Glutamatergic neuron (in vitro differentiated cells): ENCODE measurements around the gene SERPINB10. TPM values are rescaled to one million over a fixed set of nuclear protein-coding genes. Genes with fewer than 3 reads are reported as not detected.

Experiments used
- DNase-seq: peaks from one replicate; pipeline ENCODE4 v3.0.0; 2022
- H3K27ac Mint-ChIP-seq: one replicate; pipeline ENCODE4 v1.8.0; 2020; ENCODE audit warnings: mild to moderate bottlenecking, mixed read lengths, inconsistent platforms; ENCODE audit not compliant: unreplicated experiment
- H3K27me3 Mint-ChIP-seq: one replicate; pipeline ENCODE4 v1.8.0; 2020; ENCODE audit warnings: mild to moderate bottlenecking, moderate library complexity, mixed read lengths, inconsistent platforms; ENCODE audit not compliant: unreplicated experiment
- H3K36me3 Mint-ChIP-seq: one replicate; pipeline ENCODE4 v1.8.0; 2020; ENCODE audit warnings: mild to moderate bottlenecking, mixed read lengths, inconsistent platforms; ENCODE audit not compliant: unreplicated experiment
- H3K4me1 Mint-ChIP-seq: one replicate; pipeline ENCODE4 v1.8.0; 2020; ENCODE audit warnings: mild to moderate bottlenecking, low read depth, mixed read lengths, inconsistent platforms; ENCODE audit not compliant: unreplicated experiment
- H3K4me3 Mint-ChIP-seq: one replicate; pipeline ENCODE4 v1.8.0; 2020; ENCODE audit warnings: mild to moderate bottlenecking, mixed read lengths, inconsistent platforms; ENCODE audit not compliant: unreplicated experiment
- H3K9me3 Mint-ChIP-seq: one replicate; pipeline ENCODE4 v1.8.0; 2020; ENCODE audit warnings: mild to moderate bottlenecking, moderate library complexity, mixed read lengths, inconsistent platforms; ENCODE audit not compliant: unreplicated experiment
- total RNA-seq: library from RNA; stranded (reverse); fragmentation: NEBNext Ultra II Directional; extraction: Animal tissue kit (Norgen Biotek cat#: 25700); gene quantifications from one replicate; pipeline ENCODE4 v1.2.1, GENCODE V29; 2021; ENCODE audit not compliant: unreplicated experiment
- TF ChIP-seq, protein P1 (sequence below): fragments of 200-600 bp; sonication (generic); IDR thresholded peaks from one replicate; pipeline ENCODE4 v1.5.0; 2021; ENCODE audit not compliant: partially characterized antibody, unreplicated experiment

Gene SERPINB10
- total RNA-seq, 1 donor from 2014 or later = not detected

DNA sequence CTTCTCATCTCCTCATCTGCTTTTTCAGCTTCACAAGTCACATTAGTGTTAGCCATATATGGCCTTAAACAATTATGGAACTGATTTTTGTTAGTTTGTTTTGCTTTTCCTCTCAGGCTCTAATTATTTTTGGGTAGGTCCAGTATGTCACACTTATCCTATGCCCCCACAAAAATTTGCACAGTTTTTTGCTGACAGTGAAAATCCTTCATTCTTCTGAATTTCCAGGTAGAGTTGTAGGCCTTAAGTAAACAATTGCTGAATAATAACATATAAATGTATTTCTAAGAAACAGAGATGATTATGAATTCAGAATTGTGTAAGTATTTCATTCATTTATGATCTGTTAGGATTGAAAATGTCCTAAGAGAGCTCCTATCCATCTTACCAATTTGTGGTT is 8.6 kb upstream of the SERPINB10 start:
- H3K36me3 Mint-ChIP-seq = no peaks in the 10 kb centered on the region
- DNase-seq = no peak
- no peak overlapping the region for H3K27ac Mint-ChIP-seq
- H3K9me3 Mint-ChIP-seq = peaks cover 2% of the 10 kb centered on the region
- TF ChIP-seq, protein P1, sequence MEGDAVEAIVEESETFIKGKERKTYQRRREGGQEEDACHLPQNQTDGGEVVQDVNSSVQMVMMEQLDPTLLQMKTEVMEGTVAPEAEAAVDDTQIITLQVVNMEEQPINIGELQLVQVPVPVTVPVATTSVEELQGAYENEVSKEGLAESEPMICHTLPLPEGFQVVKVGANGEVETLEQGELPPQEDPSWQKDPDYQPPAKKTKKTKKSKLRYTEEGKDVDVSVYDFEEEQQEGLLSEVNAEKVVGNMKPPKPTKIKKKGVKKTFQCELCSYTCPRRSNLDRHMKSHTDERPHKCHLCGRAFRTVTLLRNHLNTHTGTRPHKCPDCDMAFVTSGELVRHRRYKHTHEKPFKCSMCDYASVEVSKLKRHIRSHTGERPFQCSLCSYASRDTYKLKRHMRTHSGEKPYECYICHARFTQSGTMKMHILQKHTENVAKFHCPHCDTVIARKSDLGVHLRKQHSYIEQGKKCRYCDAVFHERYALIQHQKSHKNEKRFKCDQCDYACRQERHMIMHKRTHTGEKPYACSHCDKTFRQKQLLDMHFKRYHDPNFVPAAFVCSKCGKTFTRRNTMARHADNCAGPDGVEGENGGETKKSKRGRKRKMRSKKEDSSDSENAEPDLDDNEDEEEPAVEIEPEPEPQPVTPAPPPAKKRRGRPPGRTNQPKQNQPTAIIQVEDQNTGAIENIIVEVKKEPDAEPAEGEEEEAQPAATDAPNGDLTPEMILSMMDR = no peak
- peaks cover 7% of the 10 kb centered on the region for H3K4me1 Mint-ChIP-seq
- H3K27me3 Mint-ChIP-seq = no peaks in the 10 kb centered on the region
- no peak overlapping the region for H3K4me3 Mint-ChIP-seq

DNA sequence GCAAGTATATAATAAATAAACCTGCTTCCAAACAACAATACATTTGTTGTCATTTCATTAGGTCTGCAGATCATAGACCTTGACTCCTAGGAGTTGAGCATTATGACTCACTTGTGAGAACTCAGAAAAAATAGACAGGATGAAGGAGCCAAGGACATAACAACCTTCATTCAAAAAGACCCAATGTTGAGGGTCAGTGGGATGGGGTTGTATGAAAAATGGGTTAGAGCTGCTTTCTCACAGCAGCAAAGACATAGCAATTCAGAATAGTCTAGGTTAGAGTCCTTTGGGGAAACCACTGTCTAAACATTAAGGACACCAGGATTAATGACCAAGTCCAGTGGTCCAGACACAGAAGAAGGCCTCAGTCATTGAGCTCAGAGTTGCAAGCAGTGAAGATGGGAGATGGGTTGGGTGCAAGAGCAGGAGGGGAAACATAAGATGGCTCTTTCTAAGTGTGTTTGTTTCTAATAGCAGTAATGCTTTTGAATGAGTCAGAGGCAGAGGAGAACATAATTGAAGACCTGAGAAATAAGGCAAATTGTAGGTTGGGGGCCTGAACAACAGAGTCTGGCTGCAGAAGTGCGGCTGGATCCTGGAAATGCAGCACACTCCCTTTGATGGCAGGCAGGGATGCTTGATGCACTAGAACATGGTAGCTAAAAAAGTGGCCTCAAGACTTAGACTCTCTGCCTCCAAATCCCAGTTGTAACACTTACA is 3.7 kb upstream of the SERPINB10 start:
- no peaks in the 10 kb centered on the region for H3K9me3 Mint-ChIP-seq
- H3K27me3 Mint-ChIP-seq = no peaks in the 10 kb centered on the region
- DNase-seq = no peak
- no peak overlapping the region for H3K4me3 Mint-ChIP-seq
- no peaks in the 10 kb centered on the region for H3K4me1 Mint-ChIP-seq
- H3K36me3 Mint-ChIP-seq = no peaks in the 10 kb centered on the region
- TF ChIP-seq, protein P1 = no peak
- H3K27ac Mint-ChIP-seq = no peak overlapping the region

DNA sequence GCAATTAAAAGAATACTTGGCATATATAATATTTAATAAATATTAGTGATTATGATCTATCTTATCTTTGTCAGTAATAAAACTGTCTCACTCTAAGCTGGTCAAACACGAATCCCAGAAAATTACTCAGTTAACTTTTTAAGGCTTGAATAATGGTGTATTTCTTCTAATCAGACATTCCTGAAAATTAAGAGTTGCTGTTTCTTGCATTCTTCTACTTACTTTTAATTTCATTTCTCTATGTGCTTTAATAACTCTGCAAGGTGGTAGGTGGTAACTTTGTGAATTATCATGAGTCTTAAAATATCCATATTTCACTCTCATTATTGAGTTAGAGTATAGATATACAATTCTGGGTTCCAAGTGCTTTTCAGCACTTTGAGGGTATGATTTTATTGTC is 3.1 kb upstream of the SERPINB10 start:
- no peak overlapping the region for H3K4me3 Mint-ChIP-seq
- H3K9me3 Mint-ChIP-seq = no peaks in the 10 kb centered on the region
- H3K4me1 Mint-ChIP-seq = no peaks in the 10 kb centered on the region
- no peaks in the 10 kb centered on the region for H3K36me3 Mint-ChIP-seq
- no peak overlapping the region for H3K27ac Mint-ChIP-seq
- DNase-seq = no peak
- TF ChIP-seq, protein P1 = no peak
- H3K27me3 Mint-ChIP-seq = no peaks in the 10 kb centered on the region

DNA sequence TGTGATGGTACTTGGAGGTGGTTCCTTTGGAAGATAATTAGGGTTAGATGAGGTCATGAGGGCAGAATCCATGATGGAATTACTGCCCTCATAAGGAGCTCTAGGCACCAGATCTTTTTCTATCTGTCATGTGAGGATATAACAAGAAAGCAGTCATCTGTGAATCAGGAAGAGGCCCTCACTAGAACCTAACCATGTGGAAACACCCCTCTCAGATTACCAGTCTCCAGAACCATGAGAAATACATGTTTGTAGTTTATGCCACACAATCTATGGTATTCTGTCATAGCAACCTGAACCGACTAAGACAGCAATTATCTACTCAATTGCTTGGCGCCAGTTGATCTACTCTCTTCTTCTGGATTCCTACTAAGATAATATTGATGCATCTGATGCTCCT is 2.4 kb upstream of the SERPINB10 start:
- TF ChIP-seq, protein P1 = no peak
- H3K9me3 Mint-ChIP-seq = no peaks in the 10 kb centered on the region
- H3K4me3 Mint-ChIP-seq = no peak overlapping the region
- H3K27ac Mint-ChIP-seq = no peak overlapping the region
- H3K4me1 Mint-ChIP-seq = no peaks in the 10 kb centered on the region
- DNase-seq = no peak
- no peaks in the 10 kb centered on the region for H3K27me3 Mint-ChIP-seq
- no peaks in the 10 kb centered on the region for H3K36me3 Mint-ChIP-seq

DNA sequence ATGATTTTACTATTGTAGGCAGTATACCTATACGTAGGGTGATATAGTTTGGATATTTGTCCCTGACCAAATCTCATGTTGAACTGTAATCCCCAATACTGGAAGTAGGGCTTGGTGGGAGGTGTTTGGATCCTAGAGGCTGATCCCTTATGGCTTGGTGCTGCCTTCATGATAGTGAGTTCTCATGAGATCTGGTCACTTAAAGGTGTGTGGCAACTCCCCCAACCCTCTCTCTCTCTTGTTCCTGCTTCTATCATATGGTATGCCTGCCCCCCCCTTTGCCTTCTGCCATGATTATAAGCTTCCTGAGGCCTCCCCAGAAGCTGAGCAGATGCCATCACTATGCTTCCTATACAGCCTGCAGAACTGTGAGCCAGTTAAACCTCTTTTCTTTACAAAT is 1.7 kb upstream of the SERPINB10 start:
- no peaks in the 10 kb centered on the region for H3K9me3 Mint-ChIP-seq
- no peak overlapping the region for H3K27ac Mint-ChIP-seq
- no peaks in the 10 kb centered on the region for H3K27me3 Mint-ChIP-seq
- H3K4me1 Mint-ChIP-seq = no peaks in the 10 kb centered on the region
- no peak overlapping the region for H3K4me3 Mint-ChIP-seq
- TF ChIP-seq, protein P1 = no peak
- no peaks in the 10 kb centered on the region for H3K36me3 Mint-ChIP-seq
- DNase-seq = no peak
